Nephron progenitor cell (in vitro differentiated cells): ENCODE measurements around the gene BRSK1.
"Not testable (repeated sequence)": the region's sequence is repeated elsewhere in the genome, so short reads cannot be mapped to it uniquely, and the experiment has no call there.

Experiments used
- DNase-seq: peaks from one replicate; pipeline ENCODE4 v3.0.0; 2021
- H3K27ac Mint-ChIP-seq: 2 replicates; pipeline ENCODE4 v1.8.0; 2021; ENCODE audit warnings: mild to moderate bottlenecking, moderate library complexity, mixed read lengths
- H3K27me3 Mint-ChIP-seq: 2 replicates; pipeline ENCODE4 v1.8.0; 2021; ENCODE audit warnings: mild to moderate bottlenecking, low read depth, mixed read lengths; ENCODE audit not compliant: poor library complexity
- H3K36me3 Mint-ChIP-seq: 2 replicates; pipeline ENCODE4 v1.8.0; 2021; ENCODE audit warnings: low read depth, mixed read lengths
- H3K4me1 Mint-ChIP-seq: 2 replicates; pipeline ENCODE4 v1.8.0; 2021; ENCODE audit warnings: mixed read lengths
- H3K4me3 Mint-ChIP-seq: 2 replicates; pipeline ENCODE4 v1.8.0; 2021; ENCODE audit warnings: mild to moderate bottlenecking, moderate library complexity, mixed read lengths
- H3K9me3 Mint-ChIP-seq: 2 replicates; pipeline ENCODE4 v1.8.0; 2021; ENCODE audit warnings: mild to moderate bottlenecking, moderate library complexity, mixed read lengths
- TF ChIP-seq, protein P1 (sequence below): fragments of 200-600 bp; sonication (generic); IDR thresholded peaks from 2 replicates; pipeline ENCODE4 v1.5.0; 2021; ENCODE audit warnings: antibody characterized with exemption

Gene BRSK1

DNA sequence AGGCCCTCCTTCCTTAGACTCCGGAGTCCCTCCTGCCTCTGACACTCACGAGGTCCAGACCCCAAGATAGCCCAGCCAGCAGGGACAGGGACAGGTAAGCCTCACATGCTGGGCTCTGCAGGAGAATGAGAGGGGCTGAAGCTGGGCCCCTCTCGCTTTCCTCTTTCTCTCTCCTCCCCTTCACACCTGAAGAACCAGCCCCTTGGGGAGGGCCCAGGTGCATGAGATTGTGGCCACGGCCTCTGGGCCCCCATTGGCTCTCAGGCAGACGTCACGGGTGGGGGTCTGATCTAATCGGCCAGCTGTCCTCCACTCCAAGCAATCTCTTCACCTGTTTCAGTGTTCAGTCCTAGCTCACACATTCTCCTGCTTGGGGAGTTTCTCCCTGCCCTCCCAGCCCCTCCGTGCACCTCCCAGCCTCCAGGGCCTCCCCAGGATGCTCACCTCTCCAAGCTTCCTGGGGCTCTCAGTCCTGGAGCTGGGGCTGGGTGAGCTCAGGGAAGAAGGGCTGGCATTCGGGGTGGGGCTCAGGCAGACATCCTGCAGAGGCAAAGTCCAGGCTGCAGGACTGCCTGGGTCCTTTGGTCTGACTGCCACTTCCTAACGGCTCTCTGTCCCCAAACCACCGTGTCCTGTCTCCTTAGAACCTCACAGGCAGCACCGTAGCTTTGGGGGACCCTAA, 38.5 kb downstream of the BRSK1 start:
- TF ChIP-seq, protein P1, sequence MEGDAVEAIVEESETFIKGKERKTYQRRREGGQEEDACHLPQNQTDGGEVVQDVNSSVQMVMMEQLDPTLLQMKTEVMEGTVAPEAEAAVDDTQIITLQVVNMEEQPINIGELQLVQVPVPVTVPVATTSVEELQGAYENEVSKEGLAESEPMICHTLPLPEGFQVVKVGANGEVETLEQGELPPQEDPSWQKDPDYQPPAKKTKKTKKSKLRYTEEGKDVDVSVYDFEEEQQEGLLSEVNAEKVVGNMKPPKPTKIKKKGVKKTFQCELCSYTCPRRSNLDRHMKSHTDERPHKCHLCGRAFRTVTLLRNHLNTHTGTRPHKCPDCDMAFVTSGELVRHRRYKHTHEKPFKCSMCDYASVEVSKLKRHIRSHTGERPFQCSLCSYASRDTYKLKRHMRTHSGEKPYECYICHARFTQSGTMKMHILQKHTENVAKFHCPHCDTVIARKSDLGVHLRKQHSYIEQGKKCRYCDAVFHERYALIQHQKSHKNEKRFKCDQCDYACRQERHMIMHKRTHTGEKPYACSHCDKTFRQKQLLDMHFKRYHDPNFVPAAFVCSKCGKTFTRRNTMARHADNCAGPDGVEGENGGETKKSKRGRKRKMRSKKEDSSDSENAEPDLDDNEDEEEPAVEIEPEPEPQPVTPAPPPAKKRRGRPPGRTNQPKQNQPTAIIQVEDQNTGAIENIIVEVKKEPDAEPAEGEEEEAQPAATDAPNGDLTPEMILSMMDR = no peak
- no peaks in the 10 kb centered on the region for H3K36me3 Mint-ChIP-seq
- no peaks in the 10 kb centered on the region for H3K9me3 Mint-ChIP-seq
- H3K27me3 Mint-ChIP-seq = peaks cover 13% of the 10 kb centered on the region
- H3K4me3 Mint-ChIP-seq = no peak overlapping the region
- DNase-seq = no peak
- no peak overlapping the region for H3K27ac Mint-ChIP-seq
- H3K4me1 Mint-ChIP-seq = peaks cover 26% of the 10 kb centered on the region

DNA sequence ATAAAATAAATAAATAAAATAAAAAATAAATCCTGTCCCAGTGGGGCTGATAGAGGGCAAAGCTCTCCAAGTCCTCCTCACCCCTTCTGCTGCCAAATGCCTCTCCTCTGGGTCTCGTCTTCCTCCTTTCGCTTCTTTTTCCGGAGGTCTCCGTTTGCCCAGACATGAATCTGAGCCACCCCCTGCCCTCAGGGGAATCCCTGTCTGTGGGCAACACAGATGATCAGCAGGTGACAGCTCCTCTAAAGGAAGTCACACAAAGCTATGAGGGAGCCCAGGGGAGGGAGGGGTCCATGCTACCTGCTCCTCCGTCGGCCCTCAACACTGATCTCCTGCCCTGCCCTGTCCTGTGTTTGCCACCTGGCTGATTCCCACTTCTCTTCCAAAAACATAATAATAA, 40.9 kb downstream of the BRSK1 start:
- Mint-ChIP-seq H3K9me3 (no peaks in the 10 kb centered on the region), H3K27ac (no peak overlapping the region), H3K4me3 (no peak overlapping the region), H3K27me3 (peaks cover 15% of the 10 kb centered on the region), H3K4me1 (peaks cover 23% of the 10 kb centered on the region), H3K36me3 (no peaks in the 10 kb centered on the region)
- no peak for DNase-seq
- TF ChIP-seq, protein P1 = no peak

DNA sequence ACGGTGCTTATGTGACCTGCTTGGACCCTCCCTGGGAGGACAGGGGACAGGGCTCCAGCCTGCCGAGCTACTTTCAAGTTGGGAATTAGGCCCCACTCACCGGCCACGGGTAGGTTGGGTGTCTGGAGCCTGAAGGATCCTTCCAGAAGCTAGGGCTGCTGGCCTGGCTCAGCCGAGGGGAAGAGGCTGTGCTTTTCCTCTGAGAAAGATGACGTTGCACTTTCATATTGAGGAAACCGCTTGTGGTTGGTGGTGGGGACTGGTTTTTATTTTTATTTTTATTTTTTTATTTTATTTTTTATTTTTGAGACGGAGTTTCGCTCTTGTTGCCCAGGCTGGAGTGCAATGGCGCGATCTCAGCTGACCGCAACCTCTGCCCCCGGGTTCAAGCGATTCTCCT, 41.4 kb downstream of the BRSK1 start, which contains the start of gene TMEM150B:
Gene TMEM150B (minus strand): TSS at position 170 of the 400 bp plus-strand sequence. CDS start 4,305 bp downstream, outside the sequence.
- H3K4me1 Mint-ChIP-seq = peaks cover 19% of the 10 kb centered on the region

GRCh38 chr19:55328774-55329318, 45.0 kb downstream of the BRSK1 start:
- H3K4me1 Mint-ChIP-seq, H3K27ac Mint-ChIP-seq, DNase-seq, H3K4me3 Mint-ChIP-seq, H3K36me3 Mint-ChIP-seq, H3K9me3 Mint-ChIP-seq: not testable (repeated sequence)
- H3K27me3 Mint-ChIP-seq = peaks cover 16% of the 10 kb centered on the region

More for the DNA sequence above, 41.4 kb downstream of the BRSK1 start, which contains the start of gene TMEM150B:
- Mint-ChIP-seq H3K27me3 (peaks cover 18% of the 10 kb centered on the region), H3K4me3 (no peak within 1 kb of the TSS), H3K27ac (peak within 1 kb of the TSS; percentile 65), H3K36me3 (no peaks in the 10 kb centered on the region), H3K9me3 (no peaks in the 10 kb centered on the region)
- no peak for DNase-seq
- TF ChIP-seq, protein P1 = no peak

DNA sequence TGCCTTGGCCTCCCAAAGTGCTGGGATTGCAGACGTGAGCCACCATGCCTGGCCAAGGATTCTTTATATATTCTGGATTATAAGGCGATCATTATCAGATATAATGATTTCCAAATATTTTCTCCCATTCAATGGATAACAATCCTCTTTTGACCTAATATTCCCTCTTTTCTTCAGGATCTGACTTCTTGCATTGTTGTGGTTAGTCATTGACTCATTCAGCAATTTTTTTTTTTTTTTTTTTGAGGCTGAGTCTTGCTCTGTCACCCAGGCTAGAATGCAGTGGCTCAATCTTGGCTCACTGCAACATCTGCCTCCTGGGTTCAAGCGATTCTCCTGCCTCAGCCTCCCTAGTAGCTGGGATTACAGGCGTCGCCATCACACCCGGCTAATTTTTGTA, 46.0 kb downstream of the BRSK1 start:
- not testable (repeated sequence) for H3K4me1 Mint-ChIP-seq, H3K4me3 Mint-ChIP-seq, H3K27ac Mint-ChIP-seq, H3K36me3 Mint-ChIP-seq, H3K9me3 Mint-ChIP-seq, DNase-seq
- H3K27me3 Mint-ChIP-seq = peaks cover 17% of the 10 kb centered on the region

DNA sequence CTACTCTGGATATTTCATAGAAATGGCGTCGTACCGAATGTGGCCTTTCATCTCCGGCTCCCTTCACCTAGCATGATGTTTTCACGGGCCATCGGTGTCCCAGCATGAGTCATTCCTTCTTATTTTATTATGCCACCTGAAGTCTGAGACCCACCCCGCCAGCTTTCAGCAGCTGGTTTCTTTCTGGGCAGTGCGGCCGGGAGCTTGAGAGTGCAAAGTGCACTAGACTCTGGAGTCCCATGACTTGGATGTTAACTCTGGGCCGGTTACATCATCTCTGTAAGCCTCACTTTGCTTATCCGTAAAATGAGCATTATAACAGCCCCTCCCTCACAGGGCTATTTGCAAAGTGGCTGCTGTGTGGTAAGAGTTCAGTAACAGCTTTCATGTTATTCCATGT, 50.1 kb downstream of the BRSK1 start:
- H3K36me3 Mint-ChIP-seq = no peaks in the 10 kb centered on the region
- H3K4me1 Mint-ChIP-seq = peaks cover 7% of the 10 kb centered on the region
- DNase-seq = no peak
- H3K9me3 Mint-ChIP-seq = no peaks in the 10 kb centered on the region
- peaks cover 25% of the 10 kb centered on the region for H3K27me3 Mint-ChIP-seq
- TF ChIP-seq, protein P1 = no peak
- no peak overlapping the region for H3K4me3 Mint-ChIP-seq
- peak overlapping the region; percentile 81 for H3K27ac Mint-ChIP-seq

DNA sequence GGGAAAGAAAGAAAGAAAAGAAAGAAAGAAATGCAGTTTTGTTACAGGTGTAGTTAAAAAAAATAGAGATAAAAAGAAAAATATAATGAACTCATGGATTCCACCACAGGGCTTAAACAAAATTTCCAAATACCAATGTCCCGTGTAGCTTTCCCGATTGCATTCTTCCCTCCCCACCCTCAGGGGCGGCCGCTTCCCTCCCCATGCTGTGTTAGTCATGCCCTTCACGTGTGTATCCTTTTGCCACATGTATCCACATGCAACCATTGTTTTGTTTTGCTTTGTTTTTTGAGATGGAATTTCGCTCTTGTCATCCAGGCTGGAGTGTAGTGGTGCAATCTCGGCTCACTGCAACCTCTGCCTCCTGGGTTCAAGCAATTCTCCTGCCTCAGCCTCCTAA, 52.3 kb downstream of the BRSK1 start:
- no peak overlapping the region for H3K4me3 Mint-ChIP-seq
- DNase-seq = no peak
- peaks cover 14% of the 10 kb centered on the region for H3K27me3 Mint-ChIP-seq
- peak overlapping the region; percentile 78 for H3K27ac Mint-ChIP-seq
- H3K36me3 Mint-ChIP-seq = no peaks in the 10 kb centered on the region
- H3K9me3 Mint-ChIP-seq = no peaks in the 10 kb centered on the region
- TF ChIP-seq, protein P1 = no peak
- peaks cover 13% of the 10 kb centered on the region for H3K4me1 Mint-ChIP-seq
